ENCODE results near the gene ZNF341.

DNA sequence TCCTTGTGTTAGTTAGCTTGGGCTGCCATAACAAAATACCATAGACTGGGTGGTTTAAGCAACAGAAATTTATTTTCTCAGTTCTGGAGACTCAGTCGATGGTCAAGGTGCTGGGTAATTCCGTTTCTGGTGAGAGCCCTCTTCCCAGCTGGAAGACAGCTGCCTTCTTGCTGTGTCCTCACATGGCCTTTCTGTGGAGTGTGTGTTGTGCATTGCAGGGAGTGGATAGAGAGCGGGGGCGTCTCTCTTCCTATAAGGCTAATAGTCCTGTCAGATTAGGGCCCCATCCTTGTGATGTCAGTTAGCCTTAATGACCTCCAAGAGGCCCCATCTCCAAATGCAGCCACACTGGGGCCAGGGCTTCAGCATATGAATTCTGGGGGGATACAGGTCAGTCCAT is 98.6 kb downstream of the ZNF341 start:
- TF ChIP-seq POLR2AphosphoS5 (IDR thresholded peaks at IDR 0.05) (no peak), EP300 (IDR thresholded peaks at IDR 0.05) (no peak)
